Tibial artery (tissue), 4 donors: ENCODE data around the gene LYPD4.

Experiments
- DNase-seq, 2 donors: peaks; one replicate each; pipeline ENCODE4 v3.0.0-alpha.2; 2019
- H3K27ac ChIP-seq, 2 donors: fragments of 200-600 bp; sonication (generic) in 1 of 2; 1 replicate in 1 of 2; 2 replicates in 1 of 2; pipeline ENCODE4 v1.5.1; 2018 to 2019; ENCODE audit warnings: mild to moderate bottlenecking in 1 of 2
- H3K27me3 ChIP-seq, 2 donors: fragments of 200-600 bp; sonication (generic) in 1 of 2; one replicate each; pipeline versions ENCODE4 v1.5.1 to v1.6.0; 2016 to 2019
- H3K36me3 ChIP-seq, 3 donors: fragments of 200-600 bp; sonication (generic) in 2 of 3; one replicate each; pipeline ENCODE4 v1.5.1; 2016 to 2019; ENCODE audit warnings: mild to moderate bottlenecking in 2 of 3
- H3K4me1 ChIP-seq, 4 donors: fragments of 200-600 bp; sonication (generic) in 2 of 4; 1 replicate in 3 of 4; 2 replicates in 1 of 4; pipeline ENCODE4 v1.5.1; 2016 to 2019
- H3K4me3 ChIP-seq, 2 donors: fragments of 200-600 bp; sonication (generic) in 1 of 2; 1 replicate in 1 of 2; 2 replicates in 1 of 2; pipeline ENCODE4 v1.5.1; 2018 to 2019; ENCODE audit warnings: mild to moderate bottlenecking in 2 of 2
- H3K9me3 ChIP-seq, 3 donors: fragments of 200-600 bp; sonication (generic) in 1 of 3; one replicate each; pipeline ENCODE4 v1.5.1; 2016 to 2019
- intact Hi-C: fragments of 100-400 bp; cut with DNase I; formaldehyde crosslinking; loops from one replicate; pipeline ENCODE4 v1.15.0; 2023; ENCODE audit warnings: low total_unique reads
- TF ChIP-seq, protein P1 (sequence below), 2 experiments: fragments of 200-600 bp in 1 of 2; fragments of 450-650 bp in 1 of 2; IDR thresholded peaks; one replicate each; pipeline ENCODE4 v1.5.1; 2017 to 2019; ENCODE audit warnings: antibody characterized with exemption in 2 of 2, mild to moderate bottlenecking in 1 of 2, moderate library complexity in 1 of 2

Gene LYPD4

GRCh38 chr19:41802770-41803169 lies 41.7 kb downstream of the LYPD4 start:
- Histone ChIP-seq H3K27me3 (peaks cover 0 to 13% of the 10 kb centered on the region in 2 donors), H3K27ac (no peak overlapping the region), H3K9me3 (no peaks in the 10 kb centered on the region), H3K4me1 (no peaks in the 10 kb centered on the region), H3K36me3 (no peaks in the 10 kb centered on the region), H3K4me3 (no peak overlapping the region)
- TF ChIP-seq, protein P1, sequence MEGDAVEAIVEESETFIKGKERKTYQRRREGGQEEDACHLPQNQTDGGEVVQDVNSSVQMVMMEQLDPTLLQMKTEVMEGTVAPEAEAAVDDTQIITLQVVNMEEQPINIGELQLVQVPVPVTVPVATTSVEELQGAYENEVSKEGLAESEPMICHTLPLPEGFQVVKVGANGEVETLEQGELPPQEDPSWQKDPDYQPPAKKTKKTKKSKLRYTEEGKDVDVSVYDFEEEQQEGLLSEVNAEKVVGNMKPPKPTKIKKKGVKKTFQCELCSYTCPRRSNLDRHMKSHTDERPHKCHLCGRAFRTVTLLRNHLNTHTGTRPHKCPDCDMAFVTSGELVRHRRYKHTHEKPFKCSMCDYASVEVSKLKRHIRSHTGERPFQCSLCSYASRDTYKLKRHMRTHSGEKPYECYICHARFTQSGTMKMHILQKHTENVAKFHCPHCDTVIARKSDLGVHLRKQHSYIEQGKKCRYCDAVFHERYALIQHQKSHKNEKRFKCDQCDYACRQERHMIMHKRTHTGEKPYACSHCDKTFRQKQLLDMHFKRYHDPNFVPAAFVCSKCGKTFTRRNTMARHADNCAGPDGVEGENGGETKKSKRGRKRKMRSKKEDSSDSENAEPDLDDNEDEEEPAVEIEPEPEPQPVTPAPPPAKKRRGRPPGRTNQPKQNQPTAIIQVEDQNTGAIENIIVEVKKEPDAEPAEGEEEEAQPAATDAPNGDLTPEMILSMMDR (IDR thresholded peaks at IDR 0.05): no peak
- intact Hi-C loops: no loop called here
- no peak for DNase-seq

DNA sequence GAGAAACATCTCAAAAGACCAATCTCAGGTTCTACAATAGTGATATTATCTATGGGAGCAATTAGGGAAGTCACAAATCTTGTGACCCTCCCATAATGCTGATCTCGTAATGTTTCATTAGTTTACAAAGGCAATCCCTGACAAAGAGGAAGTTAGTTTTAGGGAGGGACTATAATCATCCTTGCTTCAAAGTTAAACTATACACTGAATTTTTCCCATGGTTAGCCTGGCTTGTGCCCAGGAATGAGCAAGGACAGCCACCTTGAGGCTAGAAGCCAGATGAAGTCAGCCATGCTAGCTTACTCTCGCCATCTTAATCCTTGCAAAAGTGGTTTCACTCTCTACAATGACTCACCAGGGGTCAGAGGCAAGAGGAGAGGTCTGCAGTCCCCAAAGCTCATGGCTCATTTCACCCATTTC lies 42.7 kb downstream of the LYPD4 start:
- H3K36me3 ChIP-seq: no peaks in the 10 kb centered on the region
- no peak for DNase-seq
- H3K4me1 ChIP-seq: no peaks in the 10 kb centered on the region
- H3K27me3 ChIP-seq: peaks cover 0 to 5% of the 10 kb centered on the region in 2 donors
- H3K4me3 ChIP-seq: no peak overlapping the region
- H3K9me3 ChIP-seq: no peaks in the 10 kb centered on the region
- no peak overlapping the region for H3K27ac ChIP-seq
- TF ChIP-seq, protein P1 (IDR thresholded peaks at IDR 0.05): no peak
- intact Hi-C loops: no loop called here

DNA sequence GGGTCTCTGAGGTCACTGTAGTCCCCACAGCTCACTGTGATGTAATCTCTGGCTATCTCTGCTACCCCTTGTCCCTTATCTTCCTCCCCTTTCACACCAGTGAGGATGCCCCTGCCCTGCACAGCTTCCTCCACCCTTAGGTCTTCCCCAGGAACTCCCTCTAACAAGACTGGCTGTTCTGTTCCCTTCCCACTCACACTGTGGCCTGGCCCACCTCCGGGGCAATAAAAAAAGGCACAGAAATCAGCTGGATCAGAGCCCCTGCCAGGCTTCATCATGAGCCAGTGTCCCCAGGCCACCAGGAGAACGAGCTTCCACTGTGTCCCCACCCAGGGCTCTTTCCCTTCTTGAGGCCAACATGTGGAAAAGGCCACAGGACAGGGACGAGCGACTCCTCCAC lies 43.5 kb downstream of the LYPD4 start:
- DNase-seq: no peak
- no peaks in the 10 kb centered on the region for H3K4me1 ChIP-seq
- no peaks in the 10 kb centered on the region for H3K36me3 ChIP-seq
- H3K27me3 ChIP-seq: peaks cover 0 to 11% of the 10 kb centered on the region in 2 donors
- no peak overlapping the region for H3K27ac ChIP-seq
- TF ChIP-seq, protein P1 (IDR thresholded peaks at IDR 0.05): no peak
- H3K9me3 ChIP-seq: no peaks in the 10 kb centered on the region
- intact Hi-C loops: no loop called here
- no peak overlapping the region for H3K4me3 ChIP-seq

DNA sequence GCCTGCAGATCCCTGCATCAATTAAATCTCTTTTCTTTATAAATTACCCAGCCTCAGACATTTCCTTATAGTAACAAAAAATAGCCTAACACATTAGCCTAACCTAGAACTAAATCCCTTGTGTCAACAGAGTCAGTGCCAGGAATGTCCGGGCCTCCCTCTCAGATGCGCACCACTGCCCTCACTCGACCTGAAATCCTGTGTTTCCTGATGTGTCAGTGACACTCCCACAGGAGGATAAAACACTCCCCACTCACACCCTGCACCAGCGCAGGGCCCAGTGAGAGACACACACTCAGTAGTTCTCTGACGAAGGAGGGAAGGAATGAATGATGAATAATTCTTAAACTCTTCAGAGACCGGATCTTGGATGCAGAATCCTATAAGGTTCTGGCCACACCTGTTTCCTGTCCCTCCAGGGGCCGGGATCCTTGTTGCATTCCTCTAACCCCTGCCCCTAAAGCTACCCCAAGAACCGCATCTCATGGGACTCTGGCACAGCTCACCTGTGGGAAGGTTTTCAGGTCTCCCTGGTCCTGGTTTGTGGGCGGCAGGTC lies 45.0 kb downstream of the LYPD4 start:
- H3K4me1 ChIP-seq: no peaks in the 10 kb centered on the region
- DNase-seq: no peak
- intact Hi-C loops: no loop called here
- no peaks in the 10 kb centered on the region for H3K9me3 ChIP-seq
- TF ChIP-seq, protein P1 (IDR thresholded peaks at IDR 0.05): no peak
- H3K4me3 ChIP-seq: no peak overlapping the region
- H3K36me3 ChIP-seq: no peaks in the 10 kb centered on the region
- peaks cover 0 to 20% of the 10 kb centered on the region in 2 donors for H3K27me3 ChIP-seq
- no peak overlapping the region for H3K27ac ChIP-seq

DNA sequence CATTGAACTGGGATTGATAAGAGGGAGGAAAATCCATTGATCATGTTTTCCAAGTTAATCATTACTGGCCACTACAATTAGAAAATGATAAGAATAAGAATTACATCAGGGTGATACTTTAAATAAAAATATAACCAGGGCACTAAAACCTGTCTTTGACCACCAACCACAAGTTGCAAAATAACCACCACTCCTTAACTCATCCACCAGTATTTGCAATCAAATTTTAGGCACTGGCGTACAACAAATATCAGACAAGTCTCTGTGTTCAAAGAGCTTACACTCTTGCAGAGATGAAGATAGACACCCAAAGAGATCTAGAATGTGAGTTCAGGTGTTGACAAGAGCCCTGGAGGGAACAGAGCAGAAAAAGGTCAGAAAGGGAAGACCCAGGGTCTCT lies 47.6 kb downstream of the LYPD4 start:
- H3K4me1 ChIP-seq: no peaks in the 10 kb centered on the region
- no peaks in the 10 kb centered on the region for H3K36me3 ChIP-seq
- no peak for DNase-seq
- H3K9me3 ChIP-seq: no peaks in the 10 kb centered on the region
- H3K27ac ChIP-seq: no peak overlapping the region
- peaks cover 0 to 29% of the 10 kb centered on the region in 2 donors for H3K27me3 ChIP-seq
- H3K4me3 ChIP-seq: no peak overlapping the region
- intact Hi-C loops: no loop called here
- TF ChIP-seq, protein P1 (IDR thresholded peaks at IDR 0.05): no peak

DNA sequence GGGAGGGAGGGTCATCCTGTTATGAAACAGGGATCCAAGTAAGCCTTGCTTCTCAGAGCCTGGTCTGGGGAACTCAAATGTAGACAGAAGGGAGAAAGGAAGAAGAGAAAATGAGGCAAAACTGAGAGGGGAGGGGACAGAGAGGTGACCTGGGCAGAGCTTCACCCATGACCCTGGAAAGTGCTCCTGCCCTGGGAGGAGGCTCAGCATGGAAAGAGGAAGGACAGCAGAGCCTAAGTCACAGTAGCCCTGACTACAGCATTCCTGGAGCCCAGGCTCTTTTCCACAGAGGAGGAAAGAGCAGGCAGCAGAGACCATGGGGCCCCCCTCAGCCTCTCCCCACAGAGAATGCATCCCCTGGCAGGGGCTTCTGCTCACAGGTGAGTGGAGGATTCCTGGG lies 48.1 kb downstream of the LYPD4 start, which contains the start of gene CEACAM3:
TSS of gene CEACAM3 (plus strand) at position 226 of the 400 bp plus-strand sequence. CDS start at position 317, 91 bp downstream.
- Histone ChIP-seq H3K27ac (no peak within 1 kb of the TSS), H3K36me3 (no peaks in the 10 kb centered on the region), H3K4me1 (no peaks in the 10 kb centered on the region), H3K4me3 (no peak within 1 kb of the TSS), H3K9me3 (no peaks in the 10 kb centered on the region), H3K27me3 (peaks cover 0 to 30% of the 10 kb centered on the region in 2 donors)
- intact Hi-C loops: no loop called here
- no peak for DNase-seq
- TF ChIP-seq, protein P1 (IDR thresholded peaks at IDR 0.05): no peak
